Measurements from ENCODE around the gene DNAH7.

The DNAH7 gene

GRCh38 chr2:196077821-196078220, 9.2 kb upstream of the DNAH7 start:
- no peak for DNase-seq (ENCODE audit: low spot score)

DNA sequence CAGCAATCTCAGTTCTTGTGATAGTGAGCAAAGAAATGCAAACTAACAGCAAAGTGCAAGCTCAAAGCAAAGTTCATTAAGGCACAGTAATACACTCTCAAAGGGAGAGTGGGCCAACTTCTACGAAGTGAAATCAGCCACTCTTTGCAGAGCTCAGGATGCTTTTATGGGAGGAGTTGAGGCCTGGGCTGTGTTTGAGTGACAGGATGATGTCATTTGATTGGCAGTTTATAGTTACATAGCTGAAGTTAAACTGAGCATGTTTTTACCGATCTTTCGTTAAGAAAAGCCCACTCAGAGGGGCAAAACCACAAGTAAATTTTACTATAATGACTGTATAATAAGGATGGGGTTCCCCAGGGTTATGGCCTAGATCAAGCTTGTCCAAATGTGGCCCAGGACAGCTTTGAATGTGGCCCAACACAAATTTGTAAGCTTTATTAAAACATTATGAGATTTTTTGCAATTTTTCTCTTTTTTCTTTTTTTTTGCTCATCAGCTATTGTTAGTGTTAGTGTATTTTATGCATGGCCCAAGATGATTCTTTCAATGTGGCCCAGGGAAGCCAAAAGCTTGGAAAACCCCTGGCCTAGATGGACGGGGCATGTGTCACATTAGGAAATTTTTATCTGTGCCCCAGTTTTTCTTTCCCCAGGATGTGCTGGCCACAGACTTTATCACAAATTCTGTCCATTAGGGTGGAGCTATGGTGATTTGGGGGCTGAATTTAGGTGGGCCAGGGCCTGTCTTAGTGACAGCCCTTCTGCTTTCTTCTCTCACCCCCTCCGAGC, 8.3 kb upstream of the DNAH7 start:
- no peak for DNase-seq (ENCODE audit: low spot score)

GRCh38 chr2:196075196-196075595, 6.6 kb upstream of the DNAH7 start:
- DNase-seq (ENCODE audit: low spot score): no peak

- DNase-seq (ENCODE audit: low spot score): no peak
Measured at GRCh38 chr2:196074631-196075030, 6.0 kb upstream of the DNAH7 start.

DNA sequence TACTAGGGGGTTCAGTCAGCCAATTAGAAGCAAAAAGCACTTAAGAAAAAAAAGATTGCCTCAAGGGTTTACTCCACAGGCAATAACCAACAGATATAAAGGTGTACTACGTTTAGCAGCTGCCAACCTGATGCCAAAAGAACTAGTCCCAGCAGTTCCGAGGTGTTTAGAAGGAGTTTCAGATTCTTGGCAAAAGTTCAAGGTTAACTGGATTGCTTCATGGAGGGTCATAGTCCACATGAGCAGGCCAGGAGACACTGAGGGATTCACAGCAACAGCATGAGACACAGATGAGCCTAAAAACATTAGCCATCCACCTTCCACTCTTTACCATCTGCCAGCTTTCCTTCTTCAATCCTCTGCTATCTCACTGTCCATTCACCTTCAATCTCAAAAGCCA, 4.9 kb upstream of the DNAH7 start:
- DNase-seq (ENCODE audit: low spot score): no peak

GRCh38 chr2:196067088-196067382, 1.6 kb downstream of the DNAH7 start:
- DNase-seq (ENCODE audit: low spot score): no peak

DNA sequence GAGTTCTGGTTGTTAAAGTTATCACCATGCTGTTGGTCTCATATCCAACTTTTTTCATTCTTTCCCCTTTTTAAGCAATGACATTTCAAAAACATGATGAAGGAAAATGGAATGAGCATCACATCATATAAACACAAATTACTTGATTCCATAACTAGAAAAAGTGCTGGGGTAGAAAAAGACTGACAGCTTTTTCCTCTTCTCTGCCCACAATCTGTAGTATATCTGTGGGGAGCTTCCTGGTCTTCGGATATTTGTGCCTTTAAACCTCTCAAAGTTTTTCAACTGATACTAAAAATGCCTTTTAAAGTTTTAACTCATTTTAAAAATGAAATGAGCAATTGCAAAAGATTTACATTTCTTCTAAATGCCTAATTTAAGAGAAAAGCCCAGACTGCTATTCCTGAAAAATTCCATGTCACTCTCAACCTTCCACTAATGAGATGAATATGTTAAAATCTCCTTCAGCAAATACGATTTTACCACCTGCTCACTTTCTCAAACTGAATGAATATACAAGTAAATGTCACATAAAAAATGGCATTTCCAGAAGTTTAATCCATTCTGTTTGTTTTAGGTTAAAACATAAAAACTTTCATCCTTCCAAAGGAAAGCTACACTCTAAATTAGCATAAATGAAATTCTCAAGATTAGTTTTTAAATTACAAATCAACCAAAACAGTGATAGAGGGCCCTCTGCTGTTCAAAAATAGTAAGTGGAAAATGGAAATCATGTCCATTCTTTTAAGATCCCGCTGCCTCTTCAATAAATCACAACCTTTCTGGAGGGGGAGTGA, 2.1 kb downstream of the DNAH7 start:
- peak; percentile 14 for DNase-seq (ENCODE audit: low spot score)

GRCh38 chr2:196063773-196064172, 4.9 kb downstream of the DNAH7 start:
- no peak for DNase-seq (ENCODE audit: low spot score)

- no peak for DNase-seq (ENCODE audit: low spot score)
Measured at GRCh38 chr2:196059491-196059960, 9.1 kb downstream of the DNAH7 start.

DNA sequence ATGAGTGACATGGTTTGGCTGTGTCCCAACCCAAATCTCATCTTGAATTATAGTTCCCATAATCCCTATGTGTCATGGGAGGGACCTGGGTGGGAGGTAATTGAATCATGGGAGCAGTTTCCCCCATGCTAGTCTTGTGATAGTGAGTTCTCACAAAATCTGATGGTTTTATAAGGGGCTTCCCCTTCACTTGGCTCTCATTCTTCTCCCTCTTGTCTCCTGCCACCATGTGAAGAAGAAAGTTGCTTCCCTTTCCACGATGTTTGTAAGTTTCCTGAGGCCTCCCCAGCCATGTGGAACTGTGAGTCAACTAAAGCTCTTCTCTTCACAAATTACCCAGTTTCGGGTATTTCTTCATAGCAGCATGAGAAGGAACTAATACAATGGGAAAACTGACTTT, 14.0 kb downstream of the DNAH7 start:
- DNase-seq (ENCODE audit: low spot score): no peak

- DNase-seq (ENCODE audit: low spot score): no peak
Measured at GRCh38 chr2:196046123-196046917, 22.3 kb downstream of the DNAH7 start.

DNA sequence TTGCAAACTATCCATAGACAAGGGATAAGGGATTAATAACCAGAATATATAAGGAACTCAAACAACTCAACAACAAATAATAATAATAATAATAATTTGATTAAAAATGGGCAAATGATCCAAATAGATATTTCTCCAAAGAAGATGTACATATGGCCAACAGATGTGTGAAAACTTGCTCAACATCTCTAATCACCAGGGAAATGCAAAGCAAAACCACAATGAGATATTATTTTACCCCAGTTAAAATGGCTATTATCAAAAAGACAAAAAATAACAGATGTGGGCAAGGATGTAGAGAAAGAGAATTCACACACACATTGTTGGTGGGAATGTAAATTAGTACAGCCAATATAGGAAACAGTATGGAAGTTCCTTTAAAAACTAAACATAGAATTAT, 26.9 kb downstream of the DNAH7 start:
- DNase-seq (ENCODE audit: low spot score): no peak

DNA sequence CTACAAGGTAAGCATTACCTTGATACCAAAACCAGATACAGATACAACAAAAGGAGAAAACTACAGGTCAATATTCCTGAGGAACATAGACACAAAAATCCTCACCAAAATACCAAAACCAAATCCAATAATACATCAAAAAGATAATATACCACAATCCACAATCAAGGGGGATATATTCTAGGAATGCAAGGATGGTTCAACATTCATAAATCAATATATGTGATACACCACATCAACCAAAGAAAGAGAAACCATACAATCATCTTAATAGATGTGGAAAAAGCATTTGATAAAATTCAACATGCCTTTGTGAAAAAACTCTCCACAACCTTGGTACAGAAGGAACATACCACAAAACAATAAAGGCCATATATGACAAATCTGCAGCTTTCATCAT, 28.4 kb downstream of the DNAH7 start:
- no peak for DNase-seq (ENCODE audit: low spot score)

- no peak for DNase-seq (ENCODE audit: low spot score)
Measured at GRCh38 chr2:196036442-196036841, 32.2 kb downstream of the DNAH7 start.

DNA sequence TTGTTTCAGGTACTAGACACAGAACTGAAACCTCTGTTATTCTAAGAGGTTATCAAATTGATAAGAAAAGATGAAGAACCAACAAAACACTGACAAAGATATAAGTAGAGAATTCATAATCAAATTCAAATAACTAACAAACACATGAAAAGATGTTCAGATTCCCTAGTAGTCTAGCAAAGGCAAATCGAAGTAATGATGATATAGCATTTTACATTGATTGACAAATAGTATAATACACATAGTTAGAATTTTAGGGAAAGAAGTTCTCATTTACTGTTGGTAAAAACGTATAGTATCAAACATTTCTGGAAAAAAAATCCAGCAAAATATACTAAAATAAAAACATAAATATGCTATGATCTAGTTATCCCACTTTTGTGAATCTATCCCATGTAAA, 50.6 kb downstream of the DNAH7 start:
- no peak for DNase-seq (ENCODE audit: low spot score)

- no peak for DNase-seq (ENCODE audit: low spot score)
Measured at GRCh38 chr2:196012314-196012713, 56.3 kb downstream of the DNAH7 start.

DNA sequence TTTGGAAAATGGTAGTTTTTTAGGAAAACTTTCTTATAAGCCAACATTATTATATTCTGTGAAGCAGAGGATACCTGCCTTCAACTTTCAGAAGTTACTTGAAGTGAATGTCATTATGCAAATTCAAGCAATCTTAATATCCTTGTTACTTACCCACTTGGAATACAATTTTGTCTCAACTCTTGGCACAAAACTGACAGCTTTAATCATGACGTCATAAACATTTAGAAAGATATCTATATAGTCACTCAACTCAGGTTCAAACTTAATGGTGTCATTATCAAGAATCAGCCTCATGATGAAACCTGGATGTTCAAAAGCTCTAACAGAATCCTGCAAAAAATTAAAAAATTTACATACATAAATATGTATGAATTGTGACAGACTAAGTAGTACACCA, 68.1 kb downstream of the DNAH7 start:
- DNase-seq (ENCODE audit: low spot score): no peak

GRCh38 chr2:195998070-195998469, 70.6 kb downstream of the DNAH7 start:
- no peak for DNase-seq (ENCODE audit: low spot score)

GRCh38 chr2:195995499-195995898, 73.1 kb downstream of the DNAH7 start:
- DNase-seq (ENCODE audit: low spot score): no peak

DNA sequence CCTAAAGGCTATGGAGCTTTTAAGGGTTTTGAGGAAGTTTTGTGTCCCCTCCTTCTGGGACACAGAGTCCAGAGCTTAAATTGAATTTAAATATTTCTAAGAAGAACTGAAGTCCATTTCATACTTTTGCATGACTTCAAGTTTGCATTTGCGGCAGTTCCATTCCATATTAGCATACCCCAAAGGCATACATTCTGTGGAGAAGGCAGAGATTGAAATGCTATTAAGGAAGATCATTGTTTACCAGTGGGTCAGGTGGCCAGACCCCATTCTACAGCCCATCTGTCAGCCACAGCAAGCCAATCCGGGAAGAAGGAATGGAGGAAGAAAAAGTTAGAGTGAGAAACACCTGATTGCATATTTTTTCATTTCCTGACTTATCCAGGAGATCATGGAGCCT, 75.0 kb downstream of the DNAH7 start:
- no peak for DNase-seq (ENCODE audit: low spot score)

DNA sequence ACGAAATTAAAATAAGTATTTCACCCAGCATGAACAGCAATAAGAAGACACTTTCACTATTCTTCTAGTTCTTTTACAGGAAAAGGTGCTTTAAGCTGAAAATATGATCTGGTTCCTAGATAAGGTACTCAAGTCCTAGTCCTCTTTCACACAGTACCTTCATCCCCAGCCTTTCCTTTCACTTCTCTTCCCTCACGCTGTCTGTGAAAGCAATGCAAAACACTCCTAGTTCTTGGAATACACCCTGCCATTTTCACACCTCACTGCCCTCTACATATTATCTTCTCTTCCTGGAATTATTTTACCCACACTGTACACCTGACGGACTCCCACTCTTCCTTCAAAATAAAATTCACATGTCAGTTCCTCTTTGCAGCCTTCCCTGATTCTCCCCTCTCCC, 82.9 kb downstream of the DNAH7 start:
- DNase-seq (ENCODE audit: low spot score): no peak

GRCh38 chr2:195984923-195985726, 83.5 kb downstream of the DNAH7 start:
- DNase-seq (ENCODE audit: low spot score): no peak

Data from putamen (tissue), 1 donor.